Middle frontal gyrus (tissue), 1 donor: ENCODE results near the gene ADGRL3.

ENCODE experiments used
- DNase-seq: peaks from one replicate; pipeline ENCODE4 v3.0.0-alpha.2; 2015; ENCODE audit warnings: low spot score; ENCODE audit errors: extremely low spot score

The ADGRL3 gene

GRCh38 chr4:61425315-61425714 lies 225.2 kb downstream of the ADGRL3 start:
- DNase-seq: no peak

DNA sequence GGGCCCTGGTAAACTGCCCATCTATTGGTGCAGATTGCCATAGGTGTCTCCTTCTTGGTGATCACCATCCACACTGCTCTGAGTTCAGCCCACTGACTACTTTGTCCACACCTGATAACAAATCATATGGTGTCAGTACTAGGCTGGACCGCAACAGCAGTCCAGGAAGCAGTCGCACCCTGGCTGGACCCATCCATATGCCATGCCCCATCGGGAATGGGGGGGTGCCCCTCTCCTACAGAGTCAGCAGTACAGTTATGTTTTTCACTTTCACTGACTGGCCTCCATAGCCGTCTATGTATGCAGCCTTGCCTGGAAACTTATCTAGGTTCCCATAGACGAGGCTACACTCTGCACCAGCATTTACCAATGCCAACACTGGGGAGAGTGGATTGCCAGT lies 226.1 kb downstream of the ADGRL3 start:
- DNase-seq: no peak

- DNase-seq: no peak
These were observed 227.1 kb downstream of the ADGRL3 start for GRCh38 chr4:61427099-61427817.

DNA sequence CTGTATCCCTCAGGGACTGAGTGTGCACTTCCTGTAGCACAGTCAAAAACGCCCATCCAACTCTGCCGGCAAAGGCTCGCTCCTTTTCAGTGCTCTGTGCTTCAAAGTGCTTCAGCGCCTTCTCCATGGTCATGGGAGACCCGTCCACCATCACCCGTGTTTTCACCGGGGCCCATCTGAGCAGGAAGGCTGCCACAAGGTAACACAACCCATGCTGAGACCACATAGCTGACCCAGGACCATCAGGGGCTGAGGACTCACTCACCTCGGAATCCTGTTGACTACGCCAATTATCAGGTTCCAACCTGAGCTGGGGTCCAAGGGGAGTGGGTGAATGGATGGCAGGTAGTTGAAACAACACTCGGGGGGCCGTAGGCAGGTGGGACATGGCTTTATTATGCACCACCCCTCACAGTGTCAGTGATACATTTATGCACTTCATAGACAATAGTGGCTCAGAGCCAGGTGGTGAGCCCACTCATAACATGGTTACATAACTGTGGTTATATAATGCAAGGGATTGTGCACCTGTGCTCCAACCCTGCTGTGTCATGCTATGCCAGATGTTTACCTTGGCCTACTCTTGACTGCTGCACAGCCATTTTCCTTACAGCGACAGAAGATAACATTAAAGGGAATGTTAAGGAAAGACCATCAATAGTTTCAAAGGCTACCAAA lies 227.8 kb downstream of the ADGRL3 start:
- DNase-seq: no peak

DNA sequence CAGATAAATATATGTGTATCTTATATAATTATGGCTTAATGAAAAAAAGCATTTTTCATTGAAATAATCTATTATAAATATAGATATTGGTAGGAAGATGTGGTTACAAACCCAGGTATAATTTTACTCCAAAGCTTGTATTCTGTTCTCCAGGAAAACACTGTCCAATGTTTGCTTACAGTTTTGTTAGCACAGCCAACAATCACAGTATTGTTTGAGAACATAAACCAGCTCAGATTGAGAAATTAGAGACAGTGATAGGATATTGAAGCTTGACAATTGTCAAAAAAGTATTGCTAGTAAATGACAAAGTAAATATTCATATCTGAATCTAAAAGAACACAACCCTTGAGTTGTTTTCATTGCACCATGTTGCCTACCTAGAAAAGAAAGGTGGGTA lies 228.8 kb downstream of the ADGRL3 start:
- DNase-seq: no peak

GRCh38 chr4:61431131-61431530 lies 231.0 kb downstream of the ADGRL3 start:
- DNase-seq: no peak

DNA sequence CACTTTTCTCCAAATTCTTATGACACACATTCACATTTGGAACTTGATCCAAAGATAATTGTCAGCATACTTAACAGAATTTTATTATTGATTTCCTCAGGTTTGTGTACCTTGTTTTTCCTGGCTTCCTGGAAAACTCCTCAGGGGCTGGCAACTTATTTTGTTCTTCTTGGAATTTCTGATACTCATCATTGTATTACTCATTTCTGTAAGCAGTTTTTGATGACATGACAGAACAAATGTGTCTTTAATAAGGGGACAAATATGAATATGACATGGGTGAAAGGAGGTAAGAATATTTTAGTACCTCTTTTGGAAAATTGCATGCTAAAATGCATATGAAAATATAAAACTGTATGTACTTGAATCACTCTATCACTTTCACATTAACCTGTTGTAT lies 237.8 kb downstream of the ADGRL3 start:
- no peak for DNase-seq

- DNase-seq: no peak
These were observed 240.2 kb downstream of the ADGRL3 start for GRCh38 chr4:61440321-61440720.

DNA sequence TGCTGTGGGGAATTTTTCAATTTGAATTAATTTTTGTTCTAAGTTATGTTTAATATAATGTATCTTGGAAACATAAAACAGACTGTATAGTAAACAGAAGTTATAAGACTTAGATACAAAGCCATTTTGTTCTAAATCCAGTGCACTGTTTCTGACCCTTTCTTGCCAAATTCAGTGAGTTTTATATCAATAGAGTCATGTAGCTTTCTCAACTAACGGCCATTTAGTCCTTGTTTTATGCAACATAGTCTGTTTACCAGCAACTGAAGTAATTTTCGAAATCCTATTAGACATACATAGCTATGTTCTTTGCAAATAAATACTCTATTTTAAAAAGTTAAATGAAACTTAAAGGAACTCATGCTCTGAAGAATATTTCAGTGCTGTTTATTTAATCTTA lies 242.8 kb downstream of the ADGRL3 start:
- no peak for DNase-seq

GRCh38 chr4:61443813-61444510 lies 243.8 kb downstream of the ADGRL3 start:
- DNase-seq: no peak

- no peak for DNase-seq
These were observed 245.4 kb downstream of the ADGRL3 start for GRCh38 chr4:61445374-61446063.

DNA sequence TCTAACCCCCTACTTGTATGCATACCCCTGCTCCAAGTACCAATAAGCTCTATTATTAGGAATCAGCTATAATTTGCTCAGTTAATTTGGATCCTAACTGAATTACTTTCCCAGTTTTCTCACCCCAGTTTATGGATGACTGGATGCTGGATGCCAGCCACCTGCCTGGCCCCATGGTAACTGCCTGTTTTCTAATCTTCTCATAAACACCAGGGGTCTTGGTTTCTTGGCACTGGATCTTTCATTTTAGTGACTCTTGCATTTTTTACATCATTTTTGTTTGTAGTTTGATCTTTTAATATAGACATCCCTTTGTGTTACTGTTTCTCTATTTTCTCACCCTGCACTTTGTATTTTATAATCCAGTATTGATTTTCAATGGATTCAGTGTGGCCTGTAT lies 246.8 kb downstream of the ADGRL3 start:
- no peak for DNase-seq

DNA sequence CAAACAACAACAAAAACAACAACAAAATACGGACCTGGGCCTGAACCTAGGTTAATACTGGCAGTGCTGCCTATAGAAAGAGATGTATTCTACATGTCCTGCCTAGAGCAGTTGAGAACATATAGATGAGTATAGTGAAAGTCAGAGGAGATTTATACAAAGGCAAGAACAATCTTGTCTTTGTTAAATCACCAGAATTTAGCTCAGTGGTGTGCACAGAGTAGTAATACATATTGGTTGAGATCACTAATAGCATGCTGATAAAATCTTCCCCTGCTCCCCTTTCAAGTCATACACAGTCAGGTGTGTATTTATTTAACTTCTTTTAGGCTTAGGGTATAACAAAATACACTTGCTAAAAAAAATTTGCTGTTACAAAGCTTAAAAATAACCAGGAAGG lies 247.8 kb downstream of the ADGRL3 start:
- DNase-seq: no peak

DNA sequence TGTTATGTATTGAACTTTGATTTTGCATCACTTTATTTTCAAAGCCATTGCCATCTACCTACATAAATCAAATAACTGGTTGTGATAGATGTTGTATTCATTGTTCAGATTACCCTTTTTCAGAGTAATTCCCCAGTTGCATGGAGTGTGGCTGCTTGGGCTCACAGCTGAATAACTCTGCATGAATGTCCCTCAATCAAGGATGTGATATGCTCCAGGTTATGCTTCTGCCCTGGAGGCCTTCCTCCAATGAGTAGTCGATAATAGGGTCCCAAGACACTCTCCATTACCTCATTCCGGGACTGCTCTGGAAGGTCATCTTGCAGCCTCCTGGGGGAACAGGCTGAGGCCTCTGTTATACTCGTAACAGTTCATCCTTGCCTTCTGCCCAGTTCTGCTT lies 251.8 kb downstream of the ADGRL3 start:
- no peak for DNase-seq

DNA sequence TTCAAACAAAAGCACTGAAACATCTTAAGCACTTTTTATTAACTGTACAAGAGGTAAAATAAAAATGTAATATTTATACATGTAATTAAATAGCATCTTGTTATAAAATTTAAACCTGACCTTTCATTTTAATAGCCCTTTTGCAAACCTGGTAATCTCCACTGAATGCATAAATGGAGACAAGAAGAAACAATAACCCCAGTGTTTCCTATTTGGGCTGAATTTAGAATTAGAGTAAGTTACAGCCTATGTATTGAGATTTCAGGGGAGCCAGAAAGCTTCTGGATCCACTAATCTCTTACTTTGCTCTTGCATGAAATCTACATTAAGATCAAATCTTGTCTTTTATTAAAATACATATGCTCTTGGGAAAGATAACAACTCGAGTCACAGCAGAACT lies 261.8 kb downstream of the ADGRL3 start:
- no peak for DNase-seq

- no peak for DNase-seq
These were observed 262.6 kb downstream of the ADGRL3 start for GRCh38 chr4:61462451-61463326.

DNA sequence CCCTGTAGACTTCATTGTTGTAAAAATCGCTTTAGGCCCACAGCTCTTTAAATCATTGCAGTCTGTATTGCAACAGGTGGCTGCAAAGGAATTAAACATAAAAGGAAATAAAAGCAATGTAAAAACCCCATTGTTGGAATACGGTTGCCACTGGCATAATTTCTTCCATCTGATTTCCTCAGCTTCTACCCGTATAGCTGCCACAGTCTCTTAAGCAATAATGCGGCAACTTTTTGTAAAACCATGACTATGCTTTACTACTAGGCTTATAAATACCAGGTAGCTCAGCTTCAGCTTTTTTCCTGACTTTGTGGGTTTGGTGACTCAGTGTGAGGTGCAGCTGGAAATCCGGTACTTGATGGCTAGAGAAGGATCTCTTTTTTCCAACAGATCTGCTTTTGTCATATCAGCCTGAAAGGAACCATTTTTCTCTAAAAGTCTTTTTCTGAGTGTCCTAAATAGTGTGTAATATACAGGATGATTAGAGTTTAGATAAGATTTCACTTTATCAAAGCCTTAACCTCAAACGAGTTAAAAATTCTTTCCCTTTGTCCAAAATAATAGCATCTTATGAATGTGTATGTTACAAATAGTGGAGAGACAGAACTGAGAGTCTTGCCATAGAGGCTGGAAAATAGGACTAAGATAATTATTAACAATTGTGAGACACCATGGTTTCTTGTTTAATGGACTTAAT lies 268.0 kb downstream of the ADGRL3 start:
- DNase-seq: no peak

DNA sequence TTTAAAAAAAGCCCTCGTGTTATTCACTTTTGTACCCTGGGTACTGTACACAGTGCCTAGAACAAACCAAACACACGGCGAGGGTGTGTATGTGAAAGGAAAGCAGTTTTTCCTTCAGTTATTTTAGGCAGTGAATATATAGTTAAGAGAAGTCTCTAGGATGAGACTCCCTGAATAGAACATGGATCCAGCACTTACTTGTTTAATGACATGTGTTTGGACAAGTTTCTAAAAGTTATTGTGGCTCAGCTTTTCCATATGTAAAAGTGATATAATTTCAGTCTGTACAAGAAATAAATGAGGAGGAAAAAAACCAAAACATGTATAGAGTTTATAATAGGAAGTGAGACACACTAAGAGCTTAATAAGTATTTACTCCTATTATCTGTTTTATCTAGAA lies 273.2 kb downstream of the ADGRL3 start:
- no peak for DNase-seq

DNA sequence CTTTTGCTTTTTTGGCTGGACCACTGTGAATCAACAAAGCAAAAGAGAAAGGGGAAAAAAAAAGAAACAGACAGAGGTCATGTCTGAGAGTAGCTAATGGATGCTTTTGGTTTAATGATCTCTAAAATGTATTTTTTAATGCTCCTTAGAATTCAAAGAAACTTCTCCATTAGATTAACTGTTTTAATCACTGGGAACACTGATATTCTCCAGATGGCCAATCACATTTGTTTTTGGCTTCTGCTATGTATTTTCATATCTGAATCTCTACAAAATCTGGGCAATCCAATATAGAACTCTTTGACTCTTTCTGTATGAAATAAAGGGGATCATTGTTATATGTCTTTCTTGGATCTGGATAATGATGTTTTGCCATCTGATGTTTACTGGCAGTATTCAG lies 278.2 kb downstream of the ADGRL3 start:
- DNase-seq: no peak

DNA sequence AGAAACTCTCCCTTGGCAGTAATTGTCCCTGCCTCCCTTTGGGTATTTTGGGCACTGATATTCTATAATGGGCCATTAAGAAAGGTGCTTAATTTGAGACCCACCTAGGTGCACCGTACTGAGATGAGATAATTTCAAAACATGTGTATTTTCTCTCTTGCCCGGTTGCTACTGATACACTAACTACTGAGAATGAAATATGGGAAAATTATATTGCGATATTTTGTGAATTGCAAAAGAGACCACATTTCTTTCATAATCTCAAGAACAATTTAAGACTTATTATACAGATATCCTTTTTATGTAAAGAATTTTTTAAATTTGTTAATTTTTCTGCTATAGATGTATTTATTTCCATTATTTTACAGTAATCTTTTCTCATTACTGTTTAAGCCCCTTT lies 284.9 kb downstream of the ADGRL3 start:
- no peak for DNase-seq
